ENCODE measurements around the gene TBC1D22A.

- no peak for TF ChIP-seq CTCF (IDR thresholded peaks at IDR 0.05)
- no peak for TF ChIP-seq POLR2A (IDR thresholded peaks at IDR 0.05)
These were observed 15.1 kb downstream of the TBC1D22A start for GRCh38 chr22:46777609-46777970.

All from heart left ventricle (tissue), 13 donors.